HG03571 (cell line): Measurements from ENCODE around the gene ERC2.
"Not testable (repeated sequence)": the region's sequence is repeated elsewhere in the genome, so short reads cannot be mapped to it uniquely, and the experiment has no call there.

Experiments used
- ATAC-seq: cut with Tn5 transposase; IDR thresholded peaks from one replicate; pipeline ENCODE4 v1.9.1; 2021; ENCODE audit not compliant: unreplicated experiment

The ERC2 gene

GRCh38 chr3:56019490-56020146 lies 448.6 kb downstream of the ERC2 start:
- no peak for ATAC-seq

GRCh38 chr3:56015374-56015773 lies 452.9 kb downstream of the ERC2 start:
- not testable (repeated sequence) for ATAC-seq

GRCh38 chr3:56012721-56013120 lies 455.5 kb downstream of the ERC2 start:
- ATAC-seq, result no peak

GRCh38 chr3:56005196-56005805 lies 463.0 kb downstream of the ERC2 start:
- no peak for ATAC-seq

- ATAC-seq, result no peak
These were observed 465.1 kb downstream of the ERC2 start for GRCh38 chr3:56003129-56003528.

- no peak for ATAC-seq
These were observed 466.3 kb downstream of the ERC2 start for GRCh38 chr3:56001991-56002390.

GRCh38 chr3:56001537-56001936 lies 466.7 kb downstream of the ERC2 start:
- ATAC-seq, result no peak

- no peak for ATAC-seq
These were observed 478.9 kb downstream of the ERC2 start for GRCh38 chr3:55989366-55989765.

GRCh38 chr3:55988905-55989304 lies 479.4 kb downstream of the ERC2 start:
- ATAC-seq, result no peak

GRCh38 chr3:55984626-55985025 lies 483.6 kb downstream of the ERC2 start:
- no peak for ATAC-seq

GRCh38 chr3:55978953-55979352 lies 489.3 kb downstream of the ERC2 start:
- ATAC-seq, result no peak

- ATAC-seq, result no peak
These were observed 493.7 kb downstream of the ERC2 start for GRCh38 chr3:55974421-55975165.

GRCh38 chr3:55969634-55970033 lies 498.6 kb downstream of the ERC2 start:
- no peak for ATAC-seq

- no peak for ATAC-seq
These were observed 499.9 kb downstream of the ERC2 start for GRCh38 chr3:55968331-55968730.

- no peak for ATAC-seq
These were observed 501.7 kb downstream of the ERC2 start for GRCh38 chr3:55966566-55966965.

GRCh38 chr3:55965776-55966175 lies 502.5 kb downstream of the ERC2 start:
- no peak for ATAC-seq

GRCh38 chr3:55964491-55964985 lies 503.7 kb downstream of the ERC2 start:
- ATAC-seq, result no peak

- no peak for ATAC-seq
These were observed 504.7 kb downstream of the ERC2 start for GRCh38 chr3:55963601-55964000.

- no peak for ATAC-seq
These were observed 508.7 kb downstream of the ERC2 start for GRCh38 chr3:55959471-55960080.

GRCh38 chr3:55958605-55959004 lies 509.7 kb downstream of the ERC2 start:
- ATAC-seq, result no peak

GRCh38 chr3:55955891-55956477 lies 512.3 kb downstream of the ERC2 start:
- ATAC-seq, result no peak
